WTC11 (cell line): ENCODE data around the gene KCNB1. TPM values are rescaled to one million over a fixed set of nuclear protein-coding genes. Genes with fewer than 3 reads are reported as not detected.

ENCODE experiments used
- ATAC-seq: fragments of 200-7000 bp; cut with Tn5 transposase; 2 replicates; pipeline ENCODE4 v1.10.0; 2021; ENCODE audit warnings: mild to moderate bottlenecking, moderate library complexity
- CTCF ChIA-PET: fragments of 300-600 bp; sonication (Branson Sonifier 250); formaldehyde crosslinking; loops from one replicate; lab custom pipeline; 2021; ENCODE audit warnings: antibody characterized with exemption; lab: Charles Lee
- POLR2A ChIA-PET: fragments of 350-600 bp; sonication (Branson Sonifier 250); formaldehyde crosslinking; loops from one replicate; lab custom pipeline; 2021; ENCODE audit warnings: antibody characterized with exemption; lab: Charles Lee
- DNase-seq: peaks from one replicate; pipeline ENCODE4 v3.0.0; 2021; ENCODE audit warnings: low spot score
- H3K27ac Mint-ChIP-seq: 2 replicates; pipeline ENCODE4 v1.8.0; 2021; ENCODE audit warnings: mixed read lengths
- H3K27me3 Mint-ChIP-seq: 2 replicates; pipeline ENCODE4 v1.8.0; 2021; ENCODE audit warnings: low read depth, mild to moderate bottlenecking, moderate library complexity, mixed read lengths
- H3K36me3 Mint-ChIP-seq: 2 replicates; pipeline ENCODE4 v1.8.0; 2021; ENCODE audit warnings: mixed read lengths
- H3K4me1 Mint-ChIP-seq: 2 replicates; pipeline ENCODE4 v1.8.0; 2022; ENCODE audit warnings: mixed read lengths
- H3K4me3 Mint-ChIP-seq: 2 replicates; pipeline ENCODE4 v1.8.0; 2021; ENCODE audit warnings: mild to moderate bottlenecking, moderate library complexity, mixed read lengths
- H3K9me3 Mint-ChIP-seq: 2 replicates; pipeline ENCODE4 v1.8.0; 2021; ENCODE audit warnings: mixed read lengths
- ATF6 ChIP-seq: sonication (generic); formaldehyde crosslinking; IDR thresholded peaks from 2 replicates; pipeline ENCODE4 v1.8.1; 2023; ENCODE audit warnings: mild to moderate bottlenecking, missing genetic modification reagents
- CTCF ChIP-seq: fragments of 200-600 bp; IDR thresholded peaks from 2 replicates; pipeline ENCODE4 v1.8.0; 2022; ENCODE audit warnings: antibody characterized with exemption
- ERG ChIP-seq: fragments of 250-450 bp; sonication (Bioruptor Pico); IDR thresholded peaks from 2 replicates; pipeline ENCODE4 v1.8.0; 2021; ENCODE audit warnings: mild to moderate bottlenecking
- HMGA2 ChIP-seq: fragments of 250-450 bp; sonication (Bioruptor Pico); IDR thresholded peaks from 2 replicates; pipeline ENCODE4 v1.4.0; 2021; ENCODE audit warnings: mild to moderate bottlenecking, moderate library complexity
- IRF1 ChIP-seq: sonication (generic); formaldehyde crosslinking; IDR thresholded peaks from 2 replicates; pipeline ENCODE4 v1.8.0; 2023; ENCODE audit warnings: missing genetic modification reagents
- MLX ChIP-seq: sonication (generic); formaldehyde crosslinking; IDR thresholded peaks from 2 replicates; pipeline ENCODE4 v1.8.1; 2023; ENCODE audit warnings: mild to moderate bottlenecking, missing genetic modification reagents, moderate library complexity
- NFYB ChIP-seq: sonication (generic); formaldehyde crosslinking; conservative IDR thresholded peaks from 2 replicates; pipeline ENCODE4 v1.8.0; 2022; ENCODE audit warnings: low read depth, missing genetic modification reagents
- NR3C1 ChIP-seq: sonication (generic); formaldehyde crosslinking; conservative IDR thresholded peaks from 2 replicates; pipeline ENCODE4 v1.8.1; 2023; ENCODE audit warnings: low read depth, mild to moderate bottlenecking, missing genetic modification reagents
- PRDM15 ChIP-seq: sonication (generic); formaldehyde crosslinking; IDR thresholded peaks from 2 replicates; pipeline ENCODE4 v1.8.0; 2022; ENCODE audit warnings: missing genetic modification reagents
- SOX15 ChIP-seq: fragments of 250-450 bp; sonication (Bioruptor Pico); IDR thresholded peaks from 2 replicates; pipeline ENCODE4 v1.9.0; 2021; ENCODE audit warnings: mild to moderate bottlenecking
- TCF7 ChIP-seq: sonication (generic); formaldehyde crosslinking; IDR thresholded peaks from 2 replicates; pipeline ENCODE4 v1.8.0; 2022; ENCODE audit warnings: mild to moderate bottlenecking, low read depth, missing genetic modification reagents, moderate library complexity
- ZMAT4 ChIP-seq: fragments of 250-450 bp; sonication (Bioruptor Pico); IDR thresholded peaks from 2 replicates; pipeline ENCODE4 v1.9.0; 2021; ENCODE audit warnings: mild to moderate bottlenecking
- ZNF138 ChIP-seq: sonication (generic); formaldehyde crosslinking; conservative IDR thresholded peaks from 2 replicates; pipeline ENCODE4 v1.8.1; 2022; ENCODE audit warnings: mild to moderate bottlenecking, moderate library complexity, missing genetic modification reagents
- ZNF281 ChIP-seq: sonication (generic); formaldehyde crosslinking; IDR thresholded peaks from 2 replicates; pipeline ENCODE4 v1.8.0; 2023; ENCODE audit warnings: mild to moderate bottlenecking, missing genetic modification reagents
- ZSCAN18 ChIP-seq: fragments of 250-450 bp; sonication (Bioruptor Pico); IDR thresholded peaks from 2 replicates; pipeline ENCODE4 v2.1.2; 2022; ENCODE audit warnings: mild to moderate bottlenecking, moderate library complexity
- total RNA-seq: library from RNA; stranded (reverse); gene quantifications from 3 replicates; pipeline ENCODE4 v1.2.3, GENCODE V29; 2021

The KCNB1 gene
- total RNA-seq, 1 experiment from 2014 or later, result 1.1 TPM

GRCh38 chr20:49431329-49431728 is 51.1 kb downstream of the KCNB1 start:
- no peak for TF ChIP-seq ZSCAN18 (CRISPR knock-in tag)
- TF ChIP-seq NFYB, result no peak
- TF ChIP-seq ERG (CRISPR knock-in tag), result no peak
- no peak for TF ChIP-seq CTCF
- no peak for TF ChIP-seq SOX15 (CRISPR knock-in tag)
- no peak for TF ChIP-seq ZNF281 (CRISPR knock-in tag)
- TF ChIP-seq HMGA2 (CRISPR knock-in tag), result no peak
- TF ChIP-seq IRF1 (CRISPR knock-in tag), result no peak
- TF ChIP-seq NR3C1 (CRISPR knock-in tag), result no peak
- no peak for TF ChIP-seq PRDM15 (CRISPR knock-in tag)
- TF ChIP-seq, all 79 proteins: peak for 0
- DNase-seq, result no peak
- no peaks in the 10 kb centered on the region for H3K9me3 Mint-ChIP-seq
- H3K4me3 Mint-ChIP-seq, result no peak overlapping the region
- ChIA-PET POLR2A (no interaction called here), CTCF (no interaction called here)
- no peak overlapping the region for H3K27ac Mint-ChIP-seq
- H3K27me3 Mint-ChIP-seq, result no peaks in the 10 kb centered on the region; the same call in 1 of the 2 replicates
- ATAC-seq, result no peak
- H3K36me3 Mint-ChIP-seq, result no peaks in the 10 kb centered on the region
- no peaks in the 10 kb centered on the region for H3K4me1 Mint-ChIP-seq

- Mint-ChIP-seq H3K4me3 (no peak overlapping the region), H3K27ac (no peak overlapping the region), H3K4me1 (no peaks in the 10 kb centered on the region), H3K9me3 (no peaks in the 10 kb centered on the region), H3K36me3 (no peaks in the 10 kb centered on the region), H3K27me3 (no peaks in the 10 kb centered on the region; the same call in 1 of the 2 replicates)
- ATAC-seq (no peak), DNase-seq (no peak)
- ChIA-PET POLR2A (no interaction called here), CTCF (interaction anchor here (1.6 kb wide), 1 partner anchor 46 kb away, joined by 5 read pairs; no protein-coding TSS in a partner anchor)
- TF ChIP-seq MLX (CRISPR knock-in tag) (no peak), NFYB (no peak), TCF7 (CRISPR knock-in tag) (no peak), ATF6 (no peak), PRDM15 (CRISPR knock-in tag) (no peak), ZMAT4 (CRISPR knock-in tag) (no peak), ZNF138 (CRISPR knock-in tag) (no peak)
Measured at GRCh38 chr20:49430320-49430719, 52.1 kb downstream of the KCNB1 start.
